ENCODE data around the gene GCG.

DNA sequence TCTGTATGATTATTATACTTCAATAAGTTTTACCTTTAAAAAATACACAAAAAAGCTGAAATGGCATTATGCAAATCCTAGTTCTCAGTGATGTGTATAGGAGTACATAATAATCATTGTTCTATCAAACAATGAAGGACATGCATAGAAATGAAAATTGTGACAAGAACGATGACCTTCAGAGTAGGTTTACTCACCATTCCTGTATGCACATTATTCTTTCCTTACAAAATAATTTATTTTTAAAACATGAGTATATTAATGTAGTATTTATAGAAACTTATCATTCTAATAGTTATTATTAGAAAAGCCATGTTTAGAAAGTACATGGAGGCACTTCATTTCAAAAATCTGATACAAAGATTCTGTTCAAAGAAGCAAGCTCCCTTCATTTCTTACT, 45.3 kb downstream of the GCG start:
- TF ChIP-seq, protein P1, sequence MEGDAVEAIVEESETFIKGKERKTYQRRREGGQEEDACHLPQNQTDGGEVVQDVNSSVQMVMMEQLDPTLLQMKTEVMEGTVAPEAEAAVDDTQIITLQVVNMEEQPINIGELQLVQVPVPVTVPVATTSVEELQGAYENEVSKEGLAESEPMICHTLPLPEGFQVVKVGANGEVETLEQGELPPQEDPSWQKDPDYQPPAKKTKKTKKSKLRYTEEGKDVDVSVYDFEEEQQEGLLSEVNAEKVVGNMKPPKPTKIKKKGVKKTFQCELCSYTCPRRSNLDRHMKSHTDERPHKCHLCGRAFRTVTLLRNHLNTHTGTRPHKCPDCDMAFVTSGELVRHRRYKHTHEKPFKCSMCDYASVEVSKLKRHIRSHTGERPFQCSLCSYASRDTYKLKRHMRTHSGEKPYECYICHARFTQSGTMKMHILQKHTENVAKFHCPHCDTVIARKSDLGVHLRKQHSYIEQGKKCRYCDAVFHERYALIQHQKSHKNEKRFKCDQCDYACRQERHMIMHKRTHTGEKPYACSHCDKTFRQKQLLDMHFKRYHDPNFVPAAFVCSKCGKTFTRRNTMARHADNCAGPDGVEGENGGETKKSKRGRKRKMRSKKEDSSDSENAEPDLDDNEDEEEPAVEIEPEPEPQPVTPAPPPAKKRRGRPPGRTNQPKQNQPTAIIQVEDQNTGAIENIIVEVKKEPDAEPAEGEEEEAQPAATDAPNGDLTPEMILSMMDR (IDR thresholded peaks at IDR 0.05), result no peak
- no peak for TF ChIP-seq POLR2A (IDR thresholded peaks at IDR 0.05)
